ENCODE results near the gene SCCPDH.
"Not testable (repeated sequence)": the region's sequence is repeated elsewhere in the genome, so short reads cannot be mapped to it uniquely, and the experiment has no call there.

DNA sequence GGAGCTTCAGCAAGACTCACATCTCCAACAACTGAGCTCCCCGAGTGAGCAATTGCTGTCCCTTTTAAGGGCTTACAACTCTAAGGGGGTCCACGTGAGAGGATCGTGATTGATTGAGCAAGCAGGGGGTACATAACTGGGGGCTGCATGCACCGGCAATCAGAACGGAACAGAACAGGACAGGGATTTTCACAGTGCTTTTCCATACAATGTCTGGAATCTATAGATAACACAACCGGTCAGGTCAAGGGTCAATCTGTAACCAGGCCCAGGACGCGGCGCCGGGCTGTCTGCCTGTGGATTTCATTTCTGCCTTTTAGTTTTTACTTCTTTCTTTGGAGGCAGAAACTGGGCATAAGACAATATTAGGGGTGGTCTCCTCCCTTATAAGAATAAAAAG, 21.9 kb downstream of the SCCPDH start:
- TF ChIP-seq, protein P1, sequence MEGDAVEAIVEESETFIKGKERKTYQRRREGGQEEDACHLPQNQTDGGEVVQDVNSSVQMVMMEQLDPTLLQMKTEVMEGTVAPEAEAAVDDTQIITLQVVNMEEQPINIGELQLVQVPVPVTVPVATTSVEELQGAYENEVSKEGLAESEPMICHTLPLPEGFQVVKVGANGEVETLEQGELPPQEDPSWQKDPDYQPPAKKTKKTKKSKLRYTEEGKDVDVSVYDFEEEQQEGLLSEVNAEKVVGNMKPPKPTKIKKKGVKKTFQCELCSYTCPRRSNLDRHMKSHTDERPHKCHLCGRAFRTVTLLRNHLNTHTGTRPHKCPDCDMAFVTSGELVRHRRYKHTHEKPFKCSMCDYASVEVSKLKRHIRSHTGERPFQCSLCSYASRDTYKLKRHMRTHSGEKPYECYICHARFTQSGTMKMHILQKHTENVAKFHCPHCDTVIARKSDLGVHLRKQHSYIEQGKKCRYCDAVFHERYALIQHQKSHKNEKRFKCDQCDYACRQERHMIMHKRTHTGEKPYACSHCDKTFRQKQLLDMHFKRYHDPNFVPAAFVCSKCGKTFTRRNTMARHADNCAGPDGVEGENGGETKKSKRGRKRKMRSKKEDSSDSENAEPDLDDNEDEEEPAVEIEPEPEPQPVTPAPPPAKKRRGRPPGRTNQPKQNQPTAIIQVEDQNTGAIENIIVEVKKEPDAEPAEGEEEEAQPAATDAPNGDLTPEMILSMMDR (IDR thresholded peaks at IDR 0.05): not testable (repeated sequence)
- not testable (repeated sequence) for TF ChIP-seq POLR2A (IDR thresholded peaks at IDR 0.05)

Measured in testis (tissue), 2 donors.